Liver (tissue), 9 donors: ENCODE data around the gene DNAJC19. TPM values are rescaled to one million over a fixed set of nuclear protein-coding genes. Genes with fewer than 3 reads are reported as not detected.

Experiments used
- DNase-seq: peaks from one replicate; pipeline ENCODE4 v3.0.0-alpha.2; 2017; ENCODE audit warnings: low spot score
- H3K27ac ChIP-seq, 2 donors: one replicate each; pipeline ENCODE4 v1.7.0; 2013; ENCODE audit warnings: inconsistent platforms in 2 of 2, low read length in 2 of 2, control low read depth in 1 of 2, low read depth in 1 of 2, mild to moderate bottlenecking in 1 of 2
- H3K27me3 ChIP-seq, 4 donors: one replicate each; pipeline versions ENCODE4 v1.6.1 to v1.7.0; 2013; ENCODE audit warnings: low read length in 3 of 4, inconsistent platforms in 1 of 4, mild to moderate bottlenecking in 1 of 4, moderate library complexity in 1 of 4; ENCODE audit not compliant: control insufficient read depth in 4 of 4, insufficient read depth in 4 of 4
- H3K36me3 ChIP-seq, 4 donors: one replicate each; pipeline versions ENCODE4 v1.6.1 to v1.7.0; 2013; ENCODE audit warnings: low read length in 3 of 4, mild to moderate bottlenecking in 3 of 4, low read depth in 1 of 4, moderate library complexity in 1 of 4; ENCODE audit not compliant: control insufficient read depth in 4 of 4, insufficient read depth in 3 of 4
- H3K4me1 ChIP-seq, 4 donors: one replicate each; pipeline versions ENCODE4 v1.6.1 to v1.7.0; 2013; ENCODE audit warnings: low read length in 3 of 4, mild to moderate bottlenecking in 3 of 4, moderate library complexity in 1 of 4; ENCODE audit not compliant: control insufficient read depth in 4 of 4, insufficient read depth in 4 of 4
- H3K4me3 ChIP-seq, 3 donors: one replicate each; pipeline versions ENCODE4 v1.6.1 to v1.7.0; 2013; ENCODE audit warnings: low read length in 3 of 3, control low read depth in 1 of 3, low read depth in 1 of 3, mild to moderate bottlenecking in 1 of 3
- H3K9ac ChIP-seq, 2 donors: one replicate each; pipeline ENCODE4 v1.7.0; 2013; ENCODE audit warnings: low read length in 2 of 2, mild to moderate bottlenecking in 2 of 2, moderate library complexity in 2 of 2, control low read depth in 1 of 2, low read depth in 1 of 2
- H3K9me3 ChIP-seq, 4 donors: one replicate each; pipeline versions ENCODE4 v1.6.1 to v1.7.0; 2013; ENCODE audit warnings: low read length in 3 of 4; ENCODE audit not compliant: control insufficient read depth in 4 of 4
- FOXA2 ChIP-seq: IDR thresholded peaks from 2 replicates; pipeline ENCODE4 v1.6.1; 2016; ENCODE audit warnings: antibody characterized with exemption
- GABPA ChIP-seq, 2 donors: IDR thresholded peaks in 1 of 2; conservative IDR thresholded peaks in 1 of 2; 2 replicates each; pipeline ENCODE4 v1.6.1; 2016; ENCODE audit warnings: antibody characterized with exemption in 2 of 2, mild to moderate bottlenecking in 1 of 2, moderate library complexity in 1 of 2
- HNF4A ChIP-seq, 2 donors: conservative IDR thresholded peaks; 2 replicates each; pipeline ENCODE4 v1.6.1; 2016; ENCODE audit warnings: antibody characterized with exemption in 2 of 2, mild to moderate bottlenecking in 2 of 2
- HNF4G ChIP-seq: IDR thresholded peaks from 2 replicates; pipeline ENCODE4 v1.6.1; 2016; ENCODE audit warnings: antibody characterized with exemption
- JUND ChIP-seq, 2 donors: IDR thresholded peaks; 2 replicates each; pipeline ENCODE4 v1.6.1; 2016; ENCODE audit warnings: antibody characterized with exemption in 2 of 2
- NR2F2 ChIP-seq: IDR thresholded peaks from 2 replicates; pipeline ENCODE4 v1.6.1; 2016; ENCODE audit warnings: antibody characterized with exemption
- RAD21 ChIP-seq, 2 donors: IDR thresholded peaks; 2 replicates each; pipeline ENCODE4 v1.6.1; 2016; ENCODE audit warnings: antibody characterized with exemption in 2 of 2, mild to moderate bottlenecking in 2 of 2
- SP1 ChIP-seq: IDR thresholded peaks from 2 replicates; pipeline ENCODE4 v1.6.1; 2018; ENCODE audit warnings: antibody characterized with exemption, mild to moderate bottlenecking
- YY1 ChIP-seq: IDR thresholded peaks from 2 replicates; pipeline ENCODE4 v1.6.1; 2016; ENCODE audit warnings: antibody characterized with exemption, mild to moderate bottlenecking
- WGBS: extraction: QIAGEN DNeasy Blood & Tissue Kit; methylation state at CpG from one replicate; pipeline ENCODE4 v1.1.7; 2013; 5-methylcytosine and 5-hydroxymethylcytosine counted together
- polyA plus RNA-seq, 2 donors: library from polyadenylated mRNA; stranded (reverse) in 1 of 2; unstranded in 1 of 2; fragments of 200-250 nt in 1 of 2; fragments of >200 nt in 1 of 2; fragmentation: Nextera tagmentation in 1 of 2; extraction: Ambion mirVana in 1 of 2; gene quantifications; one replicate each; pipeline versions ENCODE4 v1.2.1 to v1.2.3, GENCODE V29; 2013 to 2015
- total RNA-seq, 2 donors: library from RNA; depleted of rRNA; stranded (reverse); fragments of >200 nt; gene quantifications; one replicate each; pipeline ENCODE4 v1.2.3, GENCODE V29; 2014
- TF ChIP-seq, protein P1 (sequence below): IDR thresholded peaks from 2 replicates; pipeline ENCODE4 v1.6.1; 2016; ENCODE audit warnings: antibody characterized with exemption, mild to moderate bottlenecking
- TF ChIP-seq, protein P2 (sequence below): fragments of 150-350 bp; IDR thresholded peaks from 2 replicates; pipeline ENCODE4 v1.5.1; 2017; ENCODE audit warnings: improper control_type of control experiment, low read depth, low read length; ENCODE audit not compliant: missing input control
- TF ChIP-seq, protein P3 (sequence below): IDR thresholded peaks from 2 replicates; pipeline ENCODE4 v1.6.1; 2016; ENCODE audit warnings: antibody characterized with exemption
- TF ChIP-seq, protein P4 (sequence below): IDR thresholded peaks from 2 replicates; pipeline ENCODE4 v1.6.1; 2016; ENCODE audit warnings: antibody characterized with exemption
- donor health status: healthy.
- donor health status: healthy.
- donor health status: healthy.
- donor health status: healthy.
- donor health status: healthy.

The DNAJC19 gene
- total and polyA plus RNA-seq, 4 donors: 19.4 to 107 (median 27.5) TPM

DNA sequence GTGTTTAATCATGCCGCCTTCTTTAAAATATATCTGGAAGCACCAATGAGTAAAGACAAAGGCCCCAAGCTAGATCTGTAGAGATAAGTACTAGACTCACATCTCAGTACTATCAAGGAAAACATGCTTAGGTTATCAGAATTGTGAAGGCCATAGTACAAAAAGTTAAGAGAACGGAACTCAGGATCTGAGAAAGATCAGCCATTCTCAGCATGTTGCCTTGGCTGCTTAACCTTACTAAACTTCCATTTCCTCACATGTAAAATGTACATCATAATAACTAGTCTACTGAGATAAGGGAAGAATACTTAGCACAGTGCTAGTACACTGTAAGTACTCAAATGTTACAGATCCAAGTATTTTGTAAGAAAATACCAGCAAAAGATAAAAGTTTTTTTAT, 7.6 kb downstream of the DNAJC19 start:
- H3K27me3 ChIP-seq: no peaks in the 10 kb centered on the region
- peaks cover 0 to 7% (median 3%) of the 10 kb centered on the region in 4 donors for H3K4me1 ChIP-seq
- H3K27ac ChIP-seq: no peak overlapping the region
- no peaks in the 10 kb centered on the region for H3K9me3 ChIP-seq
- WGBS: 94% methylated on average over 2 of the region's 2 CpGs
- H3K4me3 ChIP-seq: no peak overlapping the region
- no peak for TF ChIP-seq NR2F2
- TF ChIP-seq, protein P1, sequence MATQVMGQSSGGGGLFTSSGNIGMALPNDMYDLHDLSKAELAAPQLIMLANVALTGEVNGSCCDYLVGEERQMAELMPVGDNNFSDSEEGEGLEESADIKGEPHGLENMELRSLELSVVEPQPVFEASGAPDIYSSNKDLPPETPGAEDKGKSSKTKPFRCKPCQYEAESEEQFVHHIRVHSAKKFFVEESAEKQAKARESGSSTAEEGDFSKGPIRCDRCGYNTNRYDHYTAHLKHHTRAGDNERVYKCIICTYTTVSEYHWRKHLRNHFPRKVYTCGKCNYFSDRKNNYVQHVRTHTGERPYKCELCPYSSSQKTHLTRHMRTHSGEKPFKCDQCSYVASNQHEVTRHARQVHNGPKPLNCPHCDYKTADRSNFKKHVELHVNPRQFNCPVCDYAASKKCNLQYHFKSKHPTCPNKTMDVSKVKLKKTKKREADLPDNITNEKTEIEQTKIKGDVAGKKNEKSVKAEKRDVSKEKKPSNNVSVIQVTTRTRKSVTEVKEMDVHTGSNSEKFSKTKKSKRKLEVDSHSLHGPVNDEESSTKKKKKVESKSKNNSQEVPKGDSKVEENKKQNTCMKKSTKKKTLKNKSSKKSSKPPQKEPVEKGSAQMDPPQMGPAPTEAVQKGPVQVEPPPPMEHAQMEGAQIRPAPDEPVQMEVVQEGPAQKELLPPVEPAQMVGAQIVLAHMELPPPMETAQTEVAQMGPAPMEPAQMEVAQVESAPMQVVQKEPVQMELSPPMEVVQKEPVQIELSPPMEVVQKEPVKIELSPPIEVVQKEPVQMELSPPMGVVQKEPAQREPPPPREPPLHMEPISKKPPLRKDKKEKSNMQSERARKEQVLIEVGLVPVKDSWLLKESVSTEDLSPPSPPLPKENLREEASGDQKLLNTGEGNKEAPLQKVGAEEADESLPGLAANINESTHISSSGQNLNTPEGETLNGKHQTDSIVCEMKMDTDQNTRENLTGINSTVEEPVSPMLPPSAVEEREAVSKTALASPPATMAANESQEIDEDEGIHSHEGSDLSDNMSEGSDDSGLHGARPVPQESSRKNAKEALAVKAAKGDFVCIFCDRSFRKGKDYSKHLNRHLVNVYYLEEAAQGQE: no peak
- TF ChIP-seq FOXA2: no peak
- TF ChIP-seq SP1: no peak
- TF ChIP-seq, protein P2, sequence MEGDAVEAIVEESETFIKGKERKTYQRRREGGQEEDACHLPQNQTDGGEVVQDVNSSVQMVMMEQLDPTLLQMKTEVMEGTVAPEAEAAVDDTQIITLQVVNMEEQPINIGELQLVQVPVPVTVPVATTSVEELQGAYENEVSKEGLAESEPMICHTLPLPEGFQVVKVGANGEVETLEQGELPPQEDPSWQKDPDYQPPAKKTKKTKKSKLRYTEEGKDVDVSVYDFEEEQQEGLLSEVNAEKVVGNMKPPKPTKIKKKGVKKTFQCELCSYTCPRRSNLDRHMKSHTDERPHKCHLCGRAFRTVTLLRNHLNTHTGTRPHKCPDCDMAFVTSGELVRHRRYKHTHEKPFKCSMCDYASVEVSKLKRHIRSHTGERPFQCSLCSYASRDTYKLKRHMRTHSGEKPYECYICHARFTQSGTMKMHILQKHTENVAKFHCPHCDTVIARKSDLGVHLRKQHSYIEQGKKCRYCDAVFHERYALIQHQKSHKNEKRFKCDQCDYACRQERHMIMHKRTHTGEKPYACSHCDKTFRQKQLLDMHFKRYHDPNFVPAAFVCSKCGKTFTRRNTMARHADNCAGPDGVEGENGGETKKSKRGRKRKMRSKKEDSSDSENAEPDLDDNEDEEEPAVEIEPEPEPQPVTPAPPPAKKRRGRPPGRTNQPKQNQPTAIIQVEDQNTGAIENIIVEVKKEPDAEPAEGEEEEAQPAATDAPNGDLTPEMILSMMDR: no peak
- TF ChIP-seq, protein P3, sequence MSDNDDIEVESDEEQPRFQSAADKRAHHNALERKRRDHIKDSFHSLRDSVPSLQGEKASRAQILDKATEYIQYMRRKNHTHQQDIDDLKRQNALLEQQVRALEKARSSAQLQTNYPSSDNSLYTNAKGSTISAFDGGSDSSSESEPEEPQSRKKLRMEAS: no peak
- TF ChIP-seq, protein P4, sequence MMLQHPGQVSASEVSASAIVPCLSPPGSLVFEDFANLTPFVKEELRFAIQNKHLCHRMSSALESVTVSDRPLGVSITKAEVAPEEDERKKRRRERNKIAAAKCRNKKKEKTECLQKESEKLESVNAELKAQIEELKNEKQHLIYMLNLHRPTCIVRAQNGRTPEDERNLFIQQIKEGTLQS: no peak
- TF ChIP-seq HNF4A (conservative IDR thresholded peaks at IDR 0.05): no peak
- H3K9ac ChIP-seq: no peak overlapping the region
- H3K36me3 ChIP-seq: peaks cover 0 to 27% (median 16%) of the 10 kb centered on the region in 4 donors
- no peak for DNase-seq

DNA sequence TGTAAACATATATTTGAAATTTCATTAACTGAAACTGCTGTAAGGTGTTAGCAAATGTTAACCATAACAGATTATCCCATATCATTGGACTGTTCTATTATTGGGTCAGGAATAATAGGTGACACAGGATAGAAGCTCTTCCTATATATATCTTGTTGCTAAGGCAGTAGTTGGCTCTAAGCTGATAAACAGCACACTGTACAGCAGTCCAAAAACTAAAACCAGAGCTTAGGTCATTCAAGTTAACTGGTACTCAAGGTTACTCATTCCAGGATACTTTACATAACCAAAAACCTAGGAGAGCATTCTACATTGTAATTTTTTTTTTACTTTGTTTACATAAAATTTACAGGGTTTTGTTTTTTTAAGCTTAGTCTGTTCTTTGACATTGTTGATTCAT, 8.9 kb downstream of the DNAJC19 start:
- no peak overlapping the region for H3K27ac ChIP-seq
- H3K4me3 ChIP-seq: no peak overlapping the region
- no peaks in the 10 kb centered on the region for H3K9me3 ChIP-seq
- TF ChIP-seq HNF4G (no peak), RAD21 (IDR thresholded peaks at IDR 0.05) (no peak), HNF4A (conservative IDR thresholded peaks at IDR 0.05) (no peak), YY1 (no peak), SP1 (no peak), GABPA (IDR thresholded peaks at IDR 0.05 in 1 of 2, conservative IDR thresholded peaks at IDR 0.05 in 1 of 2) (no peak), JUND (IDR thresholded peaks at IDR 0.05) (no peak)
- TF ChIP-seq, protein P2: no peak
- peaks cover 0 to 7% (median 2%) of the 10 kb centered on the region in 4 donors for H3K4me1 ChIP-seq
- H3K36me3 ChIP-seq: peaks cover 0 to 28% (median 13%) of the 10 kb centered on the region in 4 donors
- no peak for DNase-seq
- H3K27me3 ChIP-seq: no peaks in the 10 kb centered on the region
- H3K9ac ChIP-seq: no peak overlapping the region
